Tibial artery (tissue), 4 donors: ENCODE results near the gene OLFML1.
"Not testable (repeated sequence)": the region's sequence is repeated elsewhere in the genome, so short reads cannot be mapped to it uniquely, and the experiment has no call there.

Source experiments
- DNase-seq, 2 donors: peaks; one replicate each; pipeline ENCODE4 v3.0.0-alpha.2; 2019
- H3K27ac ChIP-seq, 2 donors: fragments of 200-600 bp; sonication (generic) in 1 of 2; 1 replicate in 1 of 2; 2 replicates in 1 of 2; pipeline ENCODE4 v1.5.1; 2018 to 2019; ENCODE audit warnings: mild to moderate bottlenecking in 1 of 2
- H3K27me3 ChIP-seq, 2 donors: fragments of 200-600 bp; sonication (generic) in 1 of 2; one replicate each; pipeline versions ENCODE4 v1.5.1 to v1.6.0; 2016 to 2019
- H3K36me3 ChIP-seq, 3 donors: fragments of 200-600 bp; sonication (generic) in 2 of 3; one replicate each; pipeline ENCODE4 v1.5.1; 2016 to 2019; ENCODE audit warnings: mild to moderate bottlenecking in 2 of 3
- H3K4me1 ChIP-seq, 4 donors: fragments of 200-600 bp; sonication (generic) in 2 of 4; 1 replicate in 3 of 4; 2 replicates in 1 of 4; pipeline ENCODE4 v1.5.1; 2016 to 2019
- H3K4me3 ChIP-seq, 2 donors: fragments of 200-600 bp; sonication (generic) in 1 of 2; 1 replicate in 1 of 2; 2 replicates in 1 of 2; pipeline ENCODE4 v1.5.1; 2018 to 2019; ENCODE audit warnings: mild to moderate bottlenecking in 2 of 2
- H3K9me3 ChIP-seq, 3 donors: fragments of 200-600 bp; sonication (generic) in 1 of 3; one replicate each; pipeline ENCODE4 v1.5.1; 2016 to 2019
- CTCF ChIP-seq, 2 experiments: fragments of 200-600 bp in 1 of 2; fragments of 450-650 bp in 1 of 2; IDR thresholded peaks; one replicate each; pipeline ENCODE4 v1.5.1; 2017 to 2019; ENCODE audit warnings: antibody characterized with exemption in 2 of 2, mild to moderate bottlenecking in 1 of 2, moderate library complexity in 1 of 2
- intact Hi-C: fragments of 100-400 bp; cut with DNase I; formaldehyde crosslinking; loops from one replicate; pipeline ENCODE4 v1.15.0; 2023; ENCODE audit warnings: low total_unique reads

The OLFML1 gene

GRCh38 chr11:7512525-7513233, 27.4 kb downstream of the OLFML1 start:
- peak; percentile 91 to 94 for DNase-seq
- Histone ChIP-seq H3K4me3 (peak overlapping the region; percentile 69 to 72), H3K36me3 (no peaks in the 10 kb centered on the region), H3K27me3 (no peaks in the 10 kb centered on the region), H3K9me3 (no peaks in the 10 kb centered on the region), H3K27ac (peak overlapping the region; percentile 84 to 87), H3K4me1 (peaks cover 0 to 27% (median 23%) of the 10 kb centered on the region in 4 donors)
- TF ChIP-seq CTCF (IDR thresholded peaks at IDR 0.05) = no peak
- intact Hi-C loops = loop anchor here (5.0 kb wide), 1 partner anchor 155 kb away; no protein-coding TSS in a partner anchor

- Histone ChIP-seq H3K27ac (peak within 1 kb of the TSS; percentile 84 to 87), H3K4me1 (peaks cover 0 to 27% (median 23%) of the 10 kb centered on the region in 4 donors), H3K4me3 (peak within 1 kb of the TSS; percentile 69 to 72), H3K36me3 (no peaks in the 10 kb centered on the region), H3K9me3 (no peaks in the 10 kb centered on the region), H3K27me3 (no peaks in the 10 kb centered on the region)
- peak; percentile 79 to 92 for DNase-seq
- TF ChIP-seq CTCF (IDR thresholded peaks at IDR 0.05) = peak; percentile 49 to 55
- intact Hi-C loops = loop anchor here (5.0 kb wide), 1 partner anchor 154 kb away; no protein-coding TSS in a partner anchor
These were observed 28.2 kb downstream of the OLFML1 start, which contains the start of gene PPFIBP2 for GRCh38 chr11:7513234-7514098. Gene PPFIBP2 (plus strand): TSS chr11:7513999. CDS start chr11:7549476, 35,477 bp downstream.

GRCh38 chr11:7514099-7514591, 28.8 kb downstream of the OLFML1 start:
- Histone ChIP-seq H3K27me3 (no peaks in the 10 kb centered on the region), H3K4me3 (peak overlapping the region; percentile 69 to 72), H3K4me1 (peaks cover 0 to 27% (median 23%) of the 10 kb centered on the region in 4 donors), H3K9me3 (no peaks in the 10 kb centered on the region), H3K27ac (peak overlapping the region; percentile 84 to 87), H3K36me3 (no peaks in the 10 kb centered on the region)
- no peak for TF ChIP-seq CTCF (IDR thresholded peaks at IDR 0.05)
- intact Hi-C loops = loop anchor here (5.0 kb wide), 1 partner anchor 153 kb away; no protein-coding TSS in a partner anchor
- DNase-seq = peak; percentile 33 to 74

GRCh38 chr11:7515447-7515886, 30.2 kb downstream of the OLFML1 start:
- Histone ChIP-seq H3K27ac (no peak overlapping the region), H3K36me3 (no peaks in the 10 kb centered on the region), H3K27me3 (no peaks in the 10 kb centered on the region), H3K4me3 (no peak overlapping the region), H3K9me3 (no peaks in the 10 kb centered on the region), H3K4me1 (peaks cover 0 to 27% (median 23%) of the 10 kb centered on the region in 4 donors)
- no peak for DNase-seq
- intact Hi-C loops = no loop called here
- no peak for TF ChIP-seq CTCF (IDR thresholded peaks at IDR 0.05)

- H3K27me3 ChIP-seq = no peaks in the 10 kb centered on the region
- H3K4me1 ChIP-seq = peaks cover 0 to 18% (median 16%) of the 10 kb centered on the region in 4 donors
These were observed 31.2 kb downstream of the OLFML1 start for GRCh38 chr11:7516475-7516874.

GRCh38 chr11:7517743-7518142, 32.4 kb downstream of the OLFML1 start:
- H3K4me3 ChIP-seq, H3K9me3 ChIP-seq, intact Hi-C loops, H3K27me3 ChIP-seq, H3K4me1 ChIP-seq, H3K36me3 ChIP-seq, DNase-seq, H3K27ac ChIP-seq: not testable (repeated sequence)

More at GRCh38 chr11:7516475-7516874, 31.2 kb downstream of the OLFML1 start:
- no peak overlapping the region for H3K4me3 ChIP-seq
- no peak overlapping the region for H3K27ac ChIP-seq
- H3K36me3 ChIP-seq = no peaks in the 10 kb centered on the region
- intact Hi-C loops = no loop called here
- H3K9me3 ChIP-seq = no peaks in the 10 kb centered on the region
- DNase-seq = no peak
- no peak for TF ChIP-seq CTCF (IDR thresholded peaks at IDR 0.05)
